SK-N-MC (cell line): ENCODE measurements around the gene TMEM150A.

Experiments used
- EZH2 ChIP-seq: fragments of 200-600 bp; sonication (generic); IDR thresholded peaks from one replicate; pipeline ENCODE4 v1.6.1; 2017; ENCODE audit warnings: antibody characterized with exemption
- POLR2AphosphoS5 ChIP-seq: IDR thresholded peaks from 2 replicates; pipeline ENCODE4 v1.6.1; 2012; ENCODE audit warnings: mild to moderate bottlenecking, low read depth, low read length, borderline replicate concordance

- TF ChIP-seq EZH2 (no peak), POLR2AphosphoS5 (no peak)
Observed at GRCh38 chr2:85557130-85557529, 45.4 kb downstream of the TMEM150A start.
